ENCODE results near the gene GLRB.
"Not testable (repeated sequence)": the region's sequence is repeated elsewhere in the genome, so short reads cannot be mapped to it uniquely, and the experiment has no call there.

The GLRB gene

GRCh38 chr4:157128395-157128794 lies 52.4 kb downstream of the GLRB start:
- DNase-seq, result no peak

- DNase-seq, result no peak
Measured at GRCh38 chr4:157141976-157142375, 66.0 kb downstream of the GLRB start.

- no peak for DNase-seq
Measured at GRCh38 chr4:157143369-157143768, 67.4 kb downstream of the GLRB start.

- no peak for DNase-seq
Measured at GRCh38 chr4:157151711-157152110, 75.8 kb downstream of the GLRB start.

GRCh38 chr4:157165935-157166610 lies 90.1 kb downstream of the GLRB start:
- DNase-seq, result no peak

GRCh38 chr4:157170321-157170720 lies 94.4 kb downstream of the GLRB start:
- DNase-seq, result no peak

- no peak for DNase-seq
Measured at GRCh38 chr4:157172011-157172410, 96.1 kb downstream of the GLRB start.

GRCh38 chr4:157180268-157180667 lies 104.3 kb downstream of the GLRB start:
- DNase-seq, result not testable (repeated sequence)

- no peak for DNase-seq
Measured at GRCh38 chr4:157184300-157184699, 108.3 kb downstream of the GLRB start.

- DNase-seq, result no peak
Measured at GRCh38 chr4:157185363-157185762, 109.4 kb downstream of the GLRB start.

GRCh38 chr4:157195374-157195773 lies 119.4 kb downstream of the GLRB start:
- DNase-seq, result no peak

GRCh38 chr4:157196046-157196445 lies 120.1 kb downstream of the GLRB start:
- DNase-seq, result no peak

GRCh38 chr4:157204634-157205244 lies 128.8 kb downstream of the GLRB start:
- DNase-seq, result no peak

GRCh38 chr4:157217708-157218107 lies 141.8 kb downstream of the GLRB start:
- no peak for DNase-seq

GRCh38 chr4:157219711-157220370 lies 143.9 kb downstream of the GLRB start:
- DNase-seq, result no peak

- DNase-seq, result no peak
Measured at GRCh38 chr4:157220371-157220881, 144.5 kb downstream of the GLRB start, which contains the start of gene GRIA2. Gene GRIA2, plus strand, starts transcription at chr4:157220728. Its CDS starts 315 bp downstream, at chr4:157221043.

GRCh38 chr4:157221426-157221894 lies 145.5 kb downstream of the GLRB start:
- no peak for DNase-seq
